Measurements from ENCODE around the gene PI16. TPM values are rescaled to one million over a fixed set of nuclear protein-coding genes. Genes with fewer than 3 reads are reported as not detected.
A peak's percentile ranks its signal among the peaks of the same experiment; 100 is the strongest.

The PI16 gene
- total RNA-seq, 6 experiments from 2014 or later, result not detected

DNA sequence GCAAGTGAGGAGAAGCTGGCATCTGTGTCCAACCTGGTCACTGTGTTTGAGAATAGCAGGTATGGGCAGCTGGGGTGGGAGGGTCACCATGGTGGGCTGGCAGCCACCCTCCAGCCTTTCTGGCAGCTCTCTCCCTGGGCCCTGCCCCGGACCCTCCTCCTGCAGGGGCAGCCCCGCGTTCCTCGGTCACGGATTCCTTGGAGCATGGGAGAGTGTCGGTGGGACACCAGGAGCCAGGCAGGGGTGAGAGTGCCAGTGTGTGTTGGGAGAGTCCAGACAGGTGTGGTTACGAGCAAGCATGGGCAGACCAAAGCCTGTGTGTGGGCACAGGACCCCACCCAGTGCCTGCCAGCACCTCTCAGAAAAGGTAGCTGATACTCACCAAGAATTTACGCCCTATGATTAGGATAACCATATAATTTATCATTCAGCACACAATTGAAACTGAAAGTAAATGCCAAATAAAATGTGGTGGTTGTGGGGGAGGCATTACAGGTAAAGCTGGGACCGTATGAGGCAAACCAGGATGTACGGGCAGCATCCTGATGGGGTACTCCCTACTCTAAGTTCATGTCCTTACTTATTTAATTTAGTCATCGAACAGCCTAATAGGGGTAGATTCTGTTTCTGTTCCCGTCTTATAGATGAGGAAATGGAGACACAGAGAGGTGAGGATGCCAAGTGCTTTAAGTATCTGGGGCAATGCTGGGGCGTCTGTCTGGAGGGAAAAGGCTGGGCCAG, 51.5 kb downstream of the PI16 start:
- no peaks in the 10 kb centered on the region for H3K36me3 Mint-ChIP-seq (ENCODE audit: low read depth)
- peak overlapping the region; percentile 22 for H3K27ac Mint-ChIP-seq
- H3K27me3 Mint-ChIP-seq (ENCODE audit: insufficient read depth), result peaks cover under 1% of the 10 kb centered on the region
- 0 out of 2 replicates have a peak, but pooled peaks cover 5% of the 10 kb centered on the region for H3K9me3 Mint-ChIP-seq
- no peak for DNase-seq
- no peak overlapping the region for H3K4me3 Mint-ChIP-seq
- H3K4me1 Mint-ChIP-seq (ENCODE audit: low read depth), result peaks cover 27% of the 10 kb centered on the region
- TF ChIP-seq, protein P1, sequence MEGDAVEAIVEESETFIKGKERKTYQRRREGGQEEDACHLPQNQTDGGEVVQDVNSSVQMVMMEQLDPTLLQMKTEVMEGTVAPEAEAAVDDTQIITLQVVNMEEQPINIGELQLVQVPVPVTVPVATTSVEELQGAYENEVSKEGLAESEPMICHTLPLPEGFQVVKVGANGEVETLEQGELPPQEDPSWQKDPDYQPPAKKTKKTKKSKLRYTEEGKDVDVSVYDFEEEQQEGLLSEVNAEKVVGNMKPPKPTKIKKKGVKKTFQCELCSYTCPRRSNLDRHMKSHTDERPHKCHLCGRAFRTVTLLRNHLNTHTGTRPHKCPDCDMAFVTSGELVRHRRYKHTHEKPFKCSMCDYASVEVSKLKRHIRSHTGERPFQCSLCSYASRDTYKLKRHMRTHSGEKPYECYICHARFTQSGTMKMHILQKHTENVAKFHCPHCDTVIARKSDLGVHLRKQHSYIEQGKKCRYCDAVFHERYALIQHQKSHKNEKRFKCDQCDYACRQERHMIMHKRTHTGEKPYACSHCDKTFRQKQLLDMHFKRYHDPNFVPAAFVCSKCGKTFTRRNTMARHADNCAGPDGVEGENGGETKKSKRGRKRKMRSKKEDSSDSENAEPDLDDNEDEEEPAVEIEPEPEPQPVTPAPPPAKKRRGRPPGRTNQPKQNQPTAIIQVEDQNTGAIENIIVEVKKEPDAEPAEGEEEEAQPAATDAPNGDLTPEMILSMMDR (IDR thresholded peaks at IDR 0.05), result no peak

DNA sequence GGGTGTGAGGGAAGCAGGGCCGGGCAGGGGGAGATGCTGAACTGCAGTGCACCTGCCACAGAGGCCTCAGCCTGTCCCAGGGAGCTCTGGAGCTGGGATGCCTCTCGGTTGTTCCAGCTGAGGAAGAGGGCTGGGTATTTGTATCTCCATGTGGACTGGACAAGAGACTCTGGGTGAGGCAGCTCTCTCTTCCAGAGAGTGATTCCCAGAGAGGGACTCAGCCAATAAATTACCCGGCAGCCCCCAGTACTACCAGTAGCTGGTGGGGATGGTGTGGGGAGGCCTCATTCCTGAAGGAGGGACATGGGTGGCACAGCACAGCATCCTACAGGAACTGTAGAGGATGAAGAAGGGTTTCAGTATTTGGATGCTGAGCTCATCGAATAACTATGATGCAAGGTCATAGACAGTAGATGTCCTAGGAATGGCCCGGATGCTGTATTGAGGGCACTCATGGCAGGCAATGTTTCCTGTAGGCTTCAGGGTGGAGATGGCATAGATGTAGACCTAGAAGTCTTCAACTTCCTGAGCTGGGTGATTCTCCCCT, 52.3 kb downstream of the PI16 start:
- no peaks in the 10 kb centered on the region; the same call in none of the 2 replicates for H3K27me3 Mint-ChIP-seq (ENCODE audit: insufficient read depth)
- DNase-seq, result peak; percentile 71
- peaks cover 27% of the 10 kb centered on the region for H3K4me1 Mint-ChIP-seq (ENCODE audit: low read depth)
- TF ChIP-seq, protein P1 (IDR thresholded peaks at IDR 0.05), result no peak
- H3K9me3 Mint-ChIP-seq, result 0 out of 2 replicates have a peak, but pooled peaks cover 5% of the 10 kb centered on the region
- peak overlapping the region; percentile 22 for H3K27ac Mint-ChIP-seq
- H3K4me3 Mint-ChIP-seq, result no peak overlapping the region
- no peaks in the 10 kb centered on the region for H3K36me3 Mint-ChIP-seq (ENCODE audit: low read depth)

DNA sequence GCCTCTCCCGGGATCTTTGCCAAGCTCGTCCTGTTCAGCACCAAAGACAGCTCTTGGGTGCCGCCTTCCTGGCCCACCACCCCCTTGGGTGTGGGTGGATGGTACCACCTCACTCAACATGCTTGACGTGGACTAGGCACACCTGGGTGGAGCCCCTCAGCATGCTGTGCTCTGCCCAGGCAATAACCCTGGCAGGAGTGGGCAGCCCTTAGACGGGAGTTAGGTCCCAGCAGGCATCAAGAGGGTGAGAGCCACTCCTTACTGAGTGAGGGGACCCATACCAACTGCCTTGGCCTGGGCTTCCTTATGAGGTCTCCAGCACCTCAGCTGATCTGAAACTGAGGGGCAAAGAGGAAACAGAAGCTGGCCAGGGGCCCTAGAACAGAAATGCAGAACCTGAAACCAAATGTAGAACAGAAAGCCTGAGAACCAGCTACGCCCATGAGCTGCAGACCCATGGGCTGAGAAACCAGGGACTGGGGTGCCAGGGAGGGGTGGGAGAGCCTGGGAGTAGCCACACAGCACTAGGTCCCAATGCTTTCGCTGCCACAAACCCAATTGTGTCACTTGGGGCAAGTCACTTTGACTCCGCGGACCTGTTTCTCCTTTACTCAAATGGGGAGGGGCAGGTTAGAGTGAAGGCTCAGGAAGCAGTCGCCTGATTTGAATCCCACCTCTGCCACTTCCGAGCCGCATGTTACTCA, 53.0 kb downstream of the PI16 start:
- Mint-ChIP-seq H3K27ac (peak overlapping the region; percentile 22), H3K36me3 (ENCODE audit: low read depth) (no peaks in the 10 kb centered on the region), H3K4me3 (no peak overlapping the region), H3K9me3 (0 out of 2 replicates have a peak, but pooled peaks cover 5% of the 10 kb centered on the region), H3K27me3 (ENCODE audit: insufficient read depth) (no peaks in the 10 kb centered on the region; the same call in 1 of the 2 replicates), H3K4me1 (ENCODE audit: low read depth) (peaks cover 27% of the 10 kb centered on the region)
- DNase-seq, result no peak
- TF ChIP-seq, protein P1 (IDR thresholded peaks at IDR 0.05), result no peak

DNA sequence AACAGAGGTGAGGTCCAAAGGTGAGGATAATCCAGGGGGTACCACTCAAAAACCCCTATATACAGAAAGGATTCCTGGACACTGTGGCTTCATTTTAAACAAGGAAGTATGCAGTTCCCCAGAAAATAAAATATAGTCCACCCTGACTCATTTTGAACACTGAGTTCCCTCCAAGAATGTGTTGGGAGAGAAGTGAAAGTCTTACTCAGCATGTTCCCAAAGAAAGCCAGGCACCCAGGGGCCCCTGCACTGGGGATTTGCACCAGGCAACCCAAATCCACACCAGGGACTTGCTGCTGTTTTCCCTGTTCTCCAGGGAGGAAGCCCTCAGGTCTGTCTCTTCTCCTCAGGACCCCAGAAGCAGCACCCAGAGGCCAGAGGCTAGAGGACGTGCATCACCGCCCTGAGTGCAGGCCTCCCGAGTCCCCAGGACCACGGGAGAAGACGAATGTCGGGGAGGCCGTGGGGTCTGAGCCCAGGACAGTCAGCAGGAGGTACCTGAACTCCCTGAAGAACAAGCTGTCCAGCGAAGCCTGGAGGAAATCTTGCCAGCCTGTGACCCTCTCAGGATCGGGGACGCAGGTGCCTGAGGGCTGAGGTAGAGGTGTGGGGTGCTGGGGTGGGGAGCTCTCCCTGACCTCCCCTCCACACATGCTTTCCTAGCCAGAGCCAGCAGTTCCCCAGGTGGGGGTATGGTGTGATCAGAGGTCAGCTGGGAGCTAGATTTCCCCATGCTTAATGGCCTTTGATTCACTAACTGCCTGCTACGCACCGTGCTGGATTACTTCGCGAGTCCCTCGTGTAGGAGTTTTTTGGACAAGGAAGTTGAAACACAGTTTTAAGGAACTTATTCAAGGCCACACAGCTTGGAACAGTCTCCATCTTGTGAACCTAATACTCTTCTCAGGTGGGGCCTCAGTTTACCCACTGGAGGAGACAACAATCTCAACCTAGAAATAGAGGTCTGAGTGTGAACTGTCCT, 54.2 kb downstream of the PI16 start:
- H3K27ac Mint-ChIP-seq, result no peak overlapping the region
- no peaks in the 10 kb centered on the region for H3K36me3 Mint-ChIP-seq (ENCODE audit: low read depth)
- TF ChIP-seq, protein P1 (IDR thresholded peaks at IDR 0.05), result no peak
- no peak overlapping the region for H3K4me3 Mint-ChIP-seq
- H3K27me3 Mint-ChIP-seq (ENCODE audit: insufficient read depth), result no peaks in the 10 kb centered on the region; the same call in 1 of the 2 replicates
- H3K9me3 Mint-ChIP-seq, result 0 out of 2 replicates have a peak, but pooled peaks cover 5% of the 10 kb centered on the region
- DNase-seq, result no peak
- H3K4me1 Mint-ChIP-seq (ENCODE audit: low read depth), result peaks cover 27% of the 10 kb centered on the region

All from HFFc6 (cell line).